ENCODE results near the gene ATP11A.

ATP11A gene

GRCh38 chr13:112843392-112844111 lies 153.7 kb downstream of the ATP11A start:
- H3K9me3 ChIP-seq (ENCODE audit: control insufficient read depth, low read length), result no peaks in the 10 kb centered on the region
- TF ChIP-seq, protein P1, sequence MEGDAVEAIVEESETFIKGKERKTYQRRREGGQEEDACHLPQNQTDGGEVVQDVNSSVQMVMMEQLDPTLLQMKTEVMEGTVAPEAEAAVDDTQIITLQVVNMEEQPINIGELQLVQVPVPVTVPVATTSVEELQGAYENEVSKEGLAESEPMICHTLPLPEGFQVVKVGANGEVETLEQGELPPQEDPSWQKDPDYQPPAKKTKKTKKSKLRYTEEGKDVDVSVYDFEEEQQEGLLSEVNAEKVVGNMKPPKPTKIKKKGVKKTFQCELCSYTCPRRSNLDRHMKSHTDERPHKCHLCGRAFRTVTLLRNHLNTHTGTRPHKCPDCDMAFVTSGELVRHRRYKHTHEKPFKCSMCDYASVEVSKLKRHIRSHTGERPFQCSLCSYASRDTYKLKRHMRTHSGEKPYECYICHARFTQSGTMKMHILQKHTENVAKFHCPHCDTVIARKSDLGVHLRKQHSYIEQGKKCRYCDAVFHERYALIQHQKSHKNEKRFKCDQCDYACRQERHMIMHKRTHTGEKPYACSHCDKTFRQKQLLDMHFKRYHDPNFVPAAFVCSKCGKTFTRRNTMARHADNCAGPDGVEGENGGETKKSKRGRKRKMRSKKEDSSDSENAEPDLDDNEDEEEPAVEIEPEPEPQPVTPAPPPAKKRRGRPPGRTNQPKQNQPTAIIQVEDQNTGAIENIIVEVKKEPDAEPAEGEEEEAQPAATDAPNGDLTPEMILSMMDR (IDR thresholded peaks at IDR 0.05), result no peak
- no peak overlapping the region for H3K9ac ChIP-seq
- H3K4me1 ChIP-seq, result no peaks in the 10 kb centered on the region
- H3K4me3 ChIP-seq (ENCODE audit: low read depth, low read length), result no peak overlapping the region
- H2AFZ ChIP-seq, result no peak overlapping the region
- no peaks in the 10 kb centered on the region for H3K79me2 ChIP-seq
- no peak overlapping the region for H3K27ac ChIP-seq
- H3K4me2 ChIP-seq (ENCODE audit: low read length), result no peak overlapping the region
- H3K36me3 ChIP-seq (ENCODE audit: control insufficient read depth, insufficient read depth, low read length), result no peaks in the 10 kb centered on the region
- H3K27me3 ChIP-seq (ENCODE audit: control insufficient read depth, insufficient read depth, low read length), result no peaks in the 10 kb centered on the region

DNA sequence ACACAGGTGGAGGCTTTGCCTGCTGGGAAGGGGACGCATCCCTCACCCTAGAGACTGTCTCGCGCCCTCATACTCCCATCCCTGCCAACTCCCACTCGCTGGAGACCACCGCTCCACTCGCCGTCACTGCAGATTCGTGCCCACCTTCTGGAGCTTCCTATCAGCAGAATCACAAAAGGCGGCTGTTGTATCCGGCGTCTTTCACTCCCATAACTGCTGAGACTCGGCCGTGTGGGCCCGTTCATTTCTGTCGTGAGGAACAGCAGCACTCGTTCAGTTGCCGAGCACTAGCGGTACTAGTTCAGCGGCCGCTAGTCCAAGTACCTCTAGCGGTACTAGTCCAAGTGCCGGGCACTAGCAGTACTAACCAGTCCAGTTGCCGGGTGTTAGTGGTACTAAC lies 154.6 kb downstream of the ATP11A start:
- Histone ChIP-seq H3K4me2 (ENCODE audit: low read length) (no peak overlapping the region), H3K9me3 (ENCODE audit: control insufficient read depth, low read length) (no peaks in the 10 kb centered on the region), H3K27ac (no peak overlapping the region), H3K79me2 (no peaks in the 10 kb centered on the region), H3K4me1 (no peaks in the 10 kb centered on the region), H2AFZ (no peak overlapping the region), H3K36me3 (ENCODE audit: control insufficient read depth, insufficient read depth, low read length) (no peaks in the 10 kb centered on the region), H3K27me3 (ENCODE audit: control insufficient read depth, insufficient read depth, low read length) (no peaks in the 10 kb centered on the region), H3K4me3 (ENCODE audit: low read depth, low read length) (no peak overlapping the region), H3K9ac (no peak overlapping the region)
- TF ChIP-seq, protein P1 (IDR thresholded peaks at IDR 0.05), result no peak

DNA sequence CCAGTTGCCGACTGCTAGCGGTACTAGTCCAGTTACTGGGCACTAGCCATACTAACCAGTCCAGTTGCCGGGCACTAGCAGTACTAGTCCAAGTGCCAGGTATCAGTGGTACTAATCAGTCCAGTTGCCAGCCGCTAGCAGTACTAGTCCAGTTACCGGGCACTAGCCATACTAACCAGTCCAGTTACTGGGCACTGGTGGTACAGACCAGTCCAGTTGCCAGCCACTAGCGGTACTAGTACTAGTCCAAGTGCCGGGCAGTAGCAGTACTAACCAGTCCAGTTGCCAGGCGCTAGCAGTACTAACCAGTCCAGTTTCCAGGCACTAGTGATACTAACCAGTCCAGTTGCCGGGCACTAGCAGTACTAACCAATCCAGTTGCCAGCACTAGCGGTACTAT lies 155.0 kb downstream of the ATP11A start:
- H3K9me3 ChIP-seq (ENCODE audit: control insufficient read depth, low read length), result no peaks in the 10 kb centered on the region
- H2AFZ ChIP-seq, result no peak overlapping the region
- H3K4me1 ChIP-seq, result no peaks in the 10 kb centered on the region
- no peak overlapping the region for H3K4me2 ChIP-seq (ENCODE audit: low read length)
- no peaks in the 10 kb centered on the region for H3K36me3 ChIP-seq (ENCODE audit: control insufficient read depth, insufficient read depth, low read length)
- no peak overlapping the region for H3K9ac ChIP-seq
- no peaks in the 10 kb centered on the region for H3K27me3 ChIP-seq (ENCODE audit: control insufficient read depth, insufficient read depth, low read length)
- TF ChIP-seq, protein P1 (IDR thresholded peaks at IDR 0.05), result no peak
- no peak overlapping the region for H3K4me3 ChIP-seq (ENCODE audit: low read depth, low read length)
- no peak overlapping the region for H3K27ac ChIP-seq
- no peaks in the 10 kb centered on the region for H3K79me2 ChIP-seq

DNA sequence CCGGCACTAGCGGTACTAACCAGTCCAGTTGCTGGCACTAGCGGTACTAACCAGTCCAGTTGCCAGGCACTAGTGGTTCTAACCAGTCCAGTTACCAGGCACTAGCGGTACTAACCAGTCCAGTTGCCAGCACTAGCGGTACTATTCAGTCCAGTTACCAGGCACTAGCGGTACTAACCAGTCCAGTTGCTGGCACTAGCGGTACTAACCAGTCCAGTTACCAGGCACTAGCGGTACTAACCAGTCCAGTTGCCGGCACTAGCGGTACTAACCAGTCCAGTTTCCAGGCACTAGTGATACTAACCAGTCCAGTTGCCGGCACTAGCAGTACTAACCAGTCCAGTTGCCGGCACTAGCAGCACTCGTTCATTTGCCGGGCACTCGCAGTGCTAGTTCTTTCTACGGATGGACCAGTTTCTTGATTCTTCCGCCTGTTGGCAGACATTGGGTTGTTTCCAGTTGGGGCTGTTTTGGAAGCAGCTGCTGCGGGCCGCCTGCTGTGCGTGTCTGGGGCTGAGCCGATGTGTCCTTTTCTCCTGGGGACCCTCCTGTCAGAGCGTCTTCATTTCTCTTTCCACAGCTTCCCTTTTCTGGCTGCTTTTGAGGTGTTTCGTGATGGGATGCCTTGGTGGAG lies 155.8 kb downstream of the ATP11A start:
- Histone ChIP-seq H3K4me2 (ENCODE audit: low read length) (no peak overlapping the region), H3K79me2 (no peaks in the 10 kb centered on the region), H3K4me1 (no peaks in the 10 kb centered on the region), H3K27ac (no peak overlapping the region), H3K4me3 (ENCODE audit: low read depth, low read length) (no peak overlapping the region), H3K36me3 (ENCODE audit: control insufficient read depth, insufficient read depth, low read length) (no peaks in the 10 kb centered on the region), H3K27me3 (ENCODE audit: control insufficient read depth, insufficient read depth, low read length) (no peaks in the 10 kb centered on the region), H3K9me3 (ENCODE audit: control insufficient read depth, low read length) (no peaks in the 10 kb centered on the region), H3K9ac (no peak overlapping the region), H2AFZ (no peak overlapping the region)
- TF ChIP-seq, protein P1 (IDR thresholded peaks at IDR 0.05), result no peak

Data from parathyroid adenoma (tissue), 2 donors.